Measurements from ENCODE around the gene SPRY1. TPM values are rescaled to one million over a fixed set of nuclear protein-coding genes. Genes with fewer than 3 reads are reported as not detected.

Gene SPRY1
- total RNA-seq, 1 experiment from 2014 or later = 76.3 TPM

GRCh38 chr4:123430501-123430900 lies 33.9 kb downstream of the SPRY1 start:
- Histone ChIP-seq H4K5ac (ENCODE audit: insufficient read length, low read depth, low read length) (no peak overlapping the region), H4K91ac (ENCODE audit: insufficient read length, low read depth, low read length) (no peak overlapping the region), H3K4ac (ENCODE audit: low read depth, low read length) (no peak overlapping the region), H3K27ac (ENCODE audit: insufficient read length, low read depth, low read length) (no peak overlapping the region), H2AK5ac (ENCODE audit: insufficient read length, low read length) (no peak overlapping the region), H4K8ac (replicated peaks; ENCODE audit: insufficient read length, low read depth, low read length) (no peak overlapping the region), H2BK20ac (ENCODE audit: low read depth, low read length, poor library complexity, severe bottlenecking) (no peak overlapping the region), H2BK120ac (ENCODE audit: low read depth, low read length, poor library complexity, severe bottlenecking) (no peak overlapping the region), H3K79me2 (ENCODE audit: insufficient read depth, low read length) (no peaks in the 10 kb centered on the region), H3K4me2 (ENCODE audit: insufficient read depth, insufficient read length, low read length) (no peak overlapping the region), H4K20me1 (ENCODE audit: control insufficient read depth, insufficient read depth, insufficient read length) (no peaks in the 10 kb centered on the region), H3K23me2 (ENCODE audit: insufficient read length, low read depth, low read length, poor library complexity, severe bottlenecking) (no peaks in the 10 kb centered on the region), H3K4me1 (ENCODE audit: insufficient read depth, low read length) (no peaks in the 10 kb centered on the region), H3K23ac (ENCODE audit: insufficient read length, low read depth, low read length) (no peak overlapping the region), H3K79me1 (ENCODE audit: insufficient read depth, low read depth, low read length, poor library complexity, severe bottlenecking) (no peaks in the 10 kb centered on the region), H3K14ac (ENCODE audit: insufficient read depth, low read length) (no peak overlapping the region), H3K27me3 (ENCODE audit: insufficient read depth, low read length) (no peaks in the 10 kb centered on the region), H2BK15ac (ENCODE audit: low read depth, low read length) (no peak overlapping the region), H3K9me3 (ENCODE audit: control insufficient read depth, low read depth, low read length) (peaks cover 2% of the 10 kb centered on the region), H3K56ac (ENCODE audit: insufficient read length, low read depth, low read length) (no peak overlapping the region), H3K9ac (ENCODE audit: extremely low read depth, insufficient read length, low read length) (no peak overlapping the region), H2BK5ac (ENCODE audit: insufficient read length, low read length) (no peak overlapping the region), H3T11ph (ENCODE audit: low read length) (no peak overlapping the region), H2AFZ (ENCODE audit: low read length) (no peak overlapping the region), H3K18ac (ENCODE audit: insufficient read length, low read depth, low read length) (no peak overlapping the region), H2BK12ac (ENCODE audit: insufficient read length, low read depth, low read length) (no peak overlapping the region)
- no peak for DNase-seq
- Mint-ChIP-seq H3K36me3 (ENCODE audit: insufficient read depth in 1 of 3, low read depth in 3 of 3) (peaks cover 8 to 42% (median 33%) of the 10 kb centered on the region in 3 experiments), H3K27ac (no peak overlapping the region), H3K27me3 (ENCODE audit: low read depth) (no peaks in the 10 kb centered on the region; the same call in 1 of the 2 replicates), H3K4me1 (peaks cover 2% of the 10 kb centered on the region in 2 experiments; a peak in 2 of 4 replicates), H3K9me3 (peaks cover 33 to 42% of the 10 kb centered on the region in 2 experiments), H3K4me3 (no peak overlapping the region)
- TF ChIP-seq CTCF (conservative IDR thresholded peaks at IDR 0.05) = no peak
- WGBS (ENCODE audit: extremely low coverage, insufficient read length, low lambda C conversion rate) = no CpG with 5 or more reads among the region's 2 CpGs

Measured in H9 (cell line).